ENCODE measurements around the gene SIL1. TPM values are rescaled to one million over a fixed set of nuclear protein-coding genes. Genes with fewer than 3 reads are reported as not detected.
A peak's percentile ranks its signal among the peaks of the same experiment; 100 is the strongest.

SIL1 gene
- total and polyA plus RNA-seq, 8 donors, result 22.2 to 83.6 (median 33.4) TPM

- H3K27me3 ChIP-seq, result no peaks in the 10 kb centered on the region
- no peak overlapping the region for H3K27ac ChIP-seq
- DNase-seq, result no peak
- WGBS, 5 donors, result 83 to 100% (median 100%) methylated on average over 1 of the region's 1 CpG
- H3K36me3 ChIP-seq, result peaks cover 0 to 2% (median 0%) of the 10 kb centered on the region in 4 donors
- intact Hi-C loops (cut with DNase I; ENCODE audit: low total_unique reads), result no loop called here
- H3K9me3 ChIP-seq, result no peaks in the 10 kb centered on the region
- peaks cover 17 to 45% (median 36%) of the 10 kb centered on the region in 4 donors for H3K4me1 ChIP-seq
- no peak for TF ChIP-seq EP300 (IDR thresholded peaks at IDR 0.05)
- TF ChIP-seq POLR2AphosphoS5 (IDR thresholded peaks at IDR 0.05), result no peak
- no peak for TF ChIP-seq CTCF (IDR thresholded peaks at IDR 0.05)
- no peak for TF ChIP-seq POLR2A (IDR thresholded peaks at IDR 0.05)
- H3K4me3 ChIP-seq, result no peak overlapping the region
Observed at GRCh38 chr5:138956801-138957200, 241.4 kb downstream of the SIL1 start.

- TF ChIP-seq EP300 (IDR thresholded peaks at IDR 0.05) (no peak), POLR2A (IDR thresholded peaks at IDR 0.05) (no peak), CTCF (IDR thresholded peaks at IDR 0.05) (no peak), POLR2AphosphoS5 (IDR thresholded peaks at IDR 0.05) (no peak)
- H3K36me3 ChIP-seq, result peaks cover 0 to 12% (median 6%) of the 10 kb centered on the region in 4 donors
- 75 to 85% (median 81%) methylated on average over 9 of the region's 9 CpGs for WGBS, 5 donors
- intact Hi-C loops (cut with DNase I; ENCODE audit: low total_unique reads), result no loop called here
- no peak overlapping the region for H3K4me3 ChIP-seq
- DNase-seq, result peak in 1 of 2 donors; percentile 9
- H3K4me1 ChIP-seq, result peaks cover 17 to 49% (median 41%) of the 10 kb centered on the region in 4 donors
- H3K27me3 ChIP-seq, result no peaks in the 10 kb centered on the region
- no peaks in the 10 kb centered on the region for H3K9me3 ChIP-seq
- no peak overlapping the region for H3K27ac ChIP-seq
Observed at GRCh38 chr5:138955671-138956295, 242.4 kb downstream of the SIL1 start.

DNA sequence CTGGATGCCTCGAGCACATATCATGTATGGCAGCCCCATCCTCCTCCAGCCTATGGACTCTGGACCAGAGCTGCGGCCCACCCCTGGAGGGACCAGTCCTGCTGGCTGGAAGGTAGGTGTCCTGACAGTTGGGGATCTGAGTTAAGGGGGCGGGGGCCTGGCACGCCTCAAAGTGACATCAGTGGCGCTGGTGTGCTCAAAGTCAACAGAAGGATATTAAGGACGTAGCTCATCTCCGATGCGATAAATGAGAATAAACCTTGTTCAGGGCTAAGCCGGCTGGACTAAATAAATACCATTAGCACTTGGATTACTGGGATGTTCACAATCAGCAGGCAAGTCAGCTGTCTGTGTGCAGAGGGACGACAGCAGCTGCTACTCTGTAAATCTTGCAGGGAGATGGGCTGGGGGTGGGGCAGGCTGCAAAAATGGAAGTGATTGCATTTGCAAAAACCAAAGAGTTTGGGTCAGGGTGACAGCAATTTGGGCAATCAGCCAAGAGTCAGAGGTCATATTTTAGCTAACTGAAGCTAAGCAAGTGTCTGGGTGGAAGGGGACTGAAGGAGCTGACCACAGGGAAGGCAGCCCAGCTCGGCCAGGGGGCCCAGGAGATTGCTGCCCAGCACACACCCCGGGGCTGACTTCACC is 243.0 kb downstream of the SIL1 start:
- WGBS, 5 donors, result 66 to 78% (median 67%) methylated on average over 11 to 12 of the region's 12 CpGs
- TF ChIP-seq CTCF (IDR thresholded peaks at IDR 0.05) (no peak), POLR2AphosphoS5 (IDR thresholded peaks at IDR 0.05) (no peak), POLR2A (IDR thresholded peaks at IDR 0.05) (no peak), EP300 (IDR thresholded peaks at IDR 0.05) (no peak)
- peak overlapping the region in 1 of 5 donors; percentile 74 for H3K27ac ChIP-seq
- H3K9me3 ChIP-seq, result no peaks in the 10 kb centered on the region
- peaks cover 0 to 15% (median 7%) of the 10 kb centered on the region in 4 donors for H3K36me3 ChIP-seq
- intact Hi-C loops (cut with DNase I; ENCODE audit: low total_unique reads), result no loop called here
- peaks cover 17 to 56% (median 45%) of the 10 kb centered on the region in 4 donors for H3K4me1 ChIP-seq
- no peak overlapping the region for H3K4me3 ChIP-seq
- DNase-seq, result peak; percentile 24 to 82
- no peaks in the 10 kb centered on the region for H3K27me3 ChIP-seq

GRCh38 chr5:138954257-138955012 is 243.7 kb downstream of the SIL1 start:
- intact Hi-C loops (cut with DNase I; ENCODE audit: low total_unique reads), result no loop called here
- H3K27ac ChIP-seq, result peak overlapping the region in 4 of 5 donors; percentile 4 to 75 (median 72)
- DNase-seq, result peak in 1 of 2 donors; percentile 7

More at GRCh38 chr5:138954257-138955012, 243.7 kb downstream of the SIL1 start:
- H3K4me3 ChIP-seq, result no peak overlapping the region
- H3K36me3 ChIP-seq, result peaks cover 0 to 15% (median 7%) of the 10 kb centered on the region in 4 donors
- no peaks in the 10 kb centered on the region for H3K9me3 ChIP-seq
- no peaks in the 10 kb centered on the region for H3K27me3 ChIP-seq
- WGBS, 5 donors, result 73 to 88% (median 84%) methylated on average over 4 of the region's 4 CpGs
- TF ChIP-seq CTCF (IDR thresholded peaks at IDR 0.05), result no peak
- TF ChIP-seq POLR2A (IDR thresholded peaks at IDR 0.05), result no peak
- TF ChIP-seq POLR2AphosphoS5 (IDR thresholded peaks at IDR 0.05), result no peak
- no peak for TF ChIP-seq EP300 (IDR thresholded peaks at IDR 0.05)
- peaks cover 21 to 60% (median 48%) of the 10 kb centered on the region in 4 donors for H3K4me1 ChIP-seq
